ENCODE data around the gene TAPT1. TPM values are rescaled to one million over a fixed set of nuclear protein-coding genes. Genes with fewer than 3 reads are reported as not detected.

Gene TAPT1
- total and polyA plus RNA-seq, 2 of the 13 experiments (the other 11 are each of a cell fraction or from before 2014, with no cell fraction given), result 24.5 to 25.3 TPM

DNA sequence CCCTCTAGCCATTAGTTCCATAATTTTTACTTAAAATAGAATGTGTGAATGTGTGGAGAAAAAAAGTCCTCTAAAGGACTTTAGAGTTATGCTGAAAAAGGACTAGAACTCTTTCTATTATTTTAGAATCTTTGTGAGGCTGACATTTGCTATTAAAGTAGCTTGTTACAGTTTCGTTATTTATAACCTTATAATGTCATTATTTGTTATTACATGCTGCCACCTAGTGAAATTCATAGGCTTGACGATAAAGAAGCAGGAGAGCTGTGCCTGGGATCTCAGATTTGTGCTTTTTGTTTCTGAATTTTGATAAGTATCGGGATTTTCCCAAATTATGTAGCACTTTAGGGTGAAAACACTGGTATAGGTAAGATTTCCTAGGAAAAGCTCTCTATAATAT lies 38.5 kb upstream of the TAPT1 start:
- intact Hi-C loops (cut with micrococcal nuclease; ENCODE audit: unreplicated experiment), result loop anchor here (1.0 to 10.0 kb wide), 5 partner anchors 42 to 790 kb away; no protein-coding TSS in a partner anchor
- H3K4me2 ChIP-seq (ENCODE audit: low read depth, low read length), result no peak overlapping the region
- POLR2A ChIA-PET, result no interaction called here
- in situ Hi-C loops (cut with HindIII; ENCODE audit: extremely low pct_ligation_motif_present, low pct_unique_long_range_greater_than_20kb), result loop anchor here (5.0 to 25.0 kb wide), 3 partner anchors 50 to 777 kb away; no protein-coding TSS in a partner anchor
- CTCF ChIA-PET (ENCODE audit: low intra/inter-chr PET ratio, low total read pairs), result interaction anchor here (1.0 to 3.2 kb wide), 5 partner anchors 59 to 382 kb away, joined by 3 to 43 read pairs (median 3); no protein-coding TSS in a partner anchor
- no TSS peak for BruUV-seq (replicated peaks)
- ATAC-seq, result peak; percentile 68; the same call in 2 of the 3 replicates
- H3K9ac ChIP-seq (ENCODE audit: insufficient read depth, low read depth, low read length), result no peak overlapping the region
- no peak overlapping the region for H3K4me3 ChIP-seq (replicated peaks in 1 of 3; ENCODE audit: insufficient read depth in 1 of 3, low read depth in 2 of 3, low read length in 3 of 3)
- DNase-seq (ENCODE audit: low spot score), result peak; percentile 36
- no peaks in the 10 kb centered on the region for H4K20me1 ChIP-seq (ENCODE audit: insufficient read depth, low read length)
- TF ChIP-seq ARID3A (IDR thresholded peaks at IDR 0.05; ENCODE audit: low read depth, low read length) (peak; percentile 76), RAD21 (CRISPR knock-in tag; IDR thresholded peaks at IDR 0.05) (peak; percentile 45; the same call in 1 of the 2 replicates), SMC3 (IDR thresholded peaks at IDR 0.05; ENCODE audit: low read length) (peak; percentile 81), ZNF607 (CRISPR knock-in tag; IDR thresholded peaks at IDR 0.05; ENCODE audit: borderline replicate concordance) (no peak), STAG1 (CRISPR knock-in tag; IDR thresholded peaks at IDR 0.05) (peak; percentile 73), CTCF (CRISPR knock-in tag; IDR thresholded peaks at IDR 0.05) (peak; percentile 66), TEAD3 (CRISPR knock-in tag; optimal IDR thresholded peaks at IDR 0.05; ENCODE audit: borderline replicate concordance) (no peak)
- TF ChIP-seq, protein P1, sequence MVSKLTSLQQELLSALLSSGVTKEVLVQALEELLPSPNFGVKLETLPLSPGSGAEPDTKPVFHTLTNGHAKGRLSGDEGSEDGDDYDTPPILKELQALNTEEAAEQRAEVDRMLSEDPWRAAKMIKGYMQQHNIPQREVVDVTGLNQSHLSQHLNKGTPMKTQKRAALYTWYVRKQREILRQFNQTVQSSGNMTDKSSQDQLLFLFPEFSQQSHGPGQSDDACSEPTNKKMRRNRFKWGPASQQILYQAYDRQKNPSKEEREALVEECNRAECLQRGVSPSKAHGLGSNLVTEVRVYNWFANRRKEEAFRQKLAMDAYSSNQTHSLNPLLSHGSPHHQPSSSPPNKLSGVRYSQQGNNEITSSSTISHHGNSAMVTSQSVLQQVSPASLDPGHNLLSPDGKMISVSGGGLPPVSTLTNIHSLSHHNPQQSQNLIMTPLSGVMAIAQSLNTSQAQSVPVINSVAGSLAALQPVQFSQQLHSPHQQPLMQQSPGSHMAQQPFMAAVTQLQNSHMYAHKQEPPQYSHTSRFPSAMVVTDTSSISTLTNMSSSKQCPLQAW (CRISPR knock-in tag; IDR thresholded peaks at IDR 0.05), result no peak
- TF ChIP-seq, protein P2, sequence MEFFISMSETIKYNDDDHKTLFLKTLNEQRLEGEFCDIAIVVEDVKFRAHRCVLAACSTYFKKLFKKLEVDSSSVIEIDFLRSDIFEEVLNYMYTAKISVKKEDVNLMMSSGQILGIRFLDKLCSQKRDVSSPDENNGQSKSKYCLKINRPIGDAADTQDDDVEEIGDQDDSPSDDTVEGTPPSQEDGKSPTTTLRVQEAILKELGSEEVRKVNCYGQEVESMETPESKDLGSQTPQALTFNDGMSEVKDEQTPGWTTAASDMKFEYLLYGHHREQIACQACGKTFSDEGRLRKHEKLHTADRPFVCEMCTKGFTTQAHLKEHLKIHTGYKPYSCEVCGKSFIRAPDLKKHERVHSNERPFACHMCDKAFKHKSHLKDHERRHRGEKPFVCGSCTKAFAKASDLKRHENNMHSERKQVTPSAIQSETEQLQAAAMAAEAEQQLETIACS (CRISPR knock-in tag; IDR thresholded peaks at IDR 0.05), result no peak
- H3K4me1 ChIP-seq (ENCODE audit: insufficient read depth, low read length), result no peaks in the 10 kb centered on the region
- no peaks in the 10 kb centered on the region for H3K9me3 ChIP-seq (ENCODE audit: low read length)
- H3K36me3 ChIP-seq (replicated peaks in 1 of 2; ENCODE audit: control insufficient read depth in 1 of 2, insufficient read depth in 2 of 2, low read length in 2 of 2), result no peaks in the 10 kb centered on the region
- no peaks in the 10 kb centered on the region for H3K79me2 ChIP-seq (ENCODE audit: insufficient read depth, low read length)
- H3K27ac ChIP-seq (ENCODE audit: extremely low read length, insufficient read depth, low read length), result no peak overlapping the region
- H2AFZ ChIP-seq (ENCODE audit: low read length), result no peak overlapping the region
- no peaks in the 10 kb centered on the region for H3K27me3 ChIP-seq (ENCODE audit: control insufficient read depth in 1 of 2, insufficient read depth in 2 of 2, low read length in 2 of 2)
- FAIRE-seq, result peak; percentile 40
- 12% methylated on average over 3 of the region's 3 CpGs for WGBS (ENCODE audit: low lambda C conversion rate)

Measured in HepG2 (cell line).